ENCODE measurements around the gene RUNX1. TPM values are rescaled to one million over a fixed set of nuclear protein-coding genes. Genes with fewer than 3 reads are reported as not detected.

Gene RUNX1
- total and polyA plus RNA-seq, 2 donors (not counting 3 experiments of a cell fraction or from before 2014, with no cell fraction given): 4.6 to 17.9 TPM

DNA sequence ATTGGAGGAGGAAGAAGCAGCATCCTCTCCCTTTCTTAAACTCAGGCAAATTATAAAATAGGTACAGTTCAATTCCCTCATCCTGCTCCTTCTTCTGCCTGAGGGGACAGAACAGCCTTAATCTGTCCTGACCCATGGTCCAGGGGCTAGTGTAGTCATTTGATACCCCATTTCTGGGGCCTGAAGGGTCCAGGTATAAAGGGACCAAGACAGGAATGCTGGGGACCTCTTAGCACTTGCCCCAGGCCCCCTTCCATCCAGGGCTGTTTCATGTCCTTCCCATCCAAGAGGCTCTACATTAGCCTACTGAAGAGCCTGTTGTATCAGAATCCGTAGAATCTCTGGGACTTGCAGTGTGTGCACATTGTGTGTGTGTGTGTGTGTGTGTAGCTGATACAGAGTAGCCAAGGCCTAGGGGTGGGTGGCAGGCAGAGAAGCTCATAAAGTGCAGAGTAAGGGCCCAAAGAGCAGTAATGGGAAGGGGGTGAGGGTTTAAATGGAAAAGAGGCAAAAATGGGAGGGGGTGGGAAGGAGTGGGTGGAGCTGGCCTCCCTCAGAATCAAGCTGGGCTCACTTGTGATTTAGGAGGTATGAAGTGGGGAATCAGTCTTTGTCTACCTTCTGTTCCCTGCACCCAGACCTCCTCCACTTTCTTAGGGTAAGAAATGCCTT, 32.4 kb downstream of the RUNX1 start:
- no peak overlapping the region for H3K9ac ChIP-seq (replicated peaks; ENCODE audit: extremely low read depth, insufficient read depth, low read length)
- BruUV-seq (replicated peaks): no TSS peak
- ChIA-PET CTCF (interaction anchor here (0.8 kb wide), 1 partner anchor 10 kb away, joined by 3 read pairs; no protein-coding TSS in a partner anchor), POLR2A (no interaction called here)
- no peaks in the 10 kb centered on the region for H3K9me1 ChIP-seq (replicated peaks; ENCODE audit: control insufficient read depth, extremely low read depth, insufficient read depth, low read length)
- no peak overlapping the region for H3K4me3 ChIP-seq (replicated peaks in 1 of 3; ENCODE audit: insufficient read depth in 1 of 3, low read depth in 1 of 3, low read length in 3 of 3)
- H3K4me2 ChIP-seq (ENCODE audit: insufficient read depth, low read length): no peak overlapping the region
- no peaks in the 10 kb centered on the region for H3K4me1 ChIP-seq (ENCODE audit: control insufficient read depth, extremely low read depth, insufficient read depth, low read length)
- FAIRE-seq (no peak), DNase-seq (ENCODE audit: low read depth, low spot score) (no peak)
- H3K9me3 ChIP-seq (replicated peaks; ENCODE audit: control insufficient read depth, insufficient read depth, low read length): no peaks in the 10 kb centered on the region
- H3K27me3 ChIP-seq (ENCODE audit: control insufficient read depth in 2 of 2, insufficient read depth in 2 of 2, low read length in 2 of 2): peaks cover 15 to 33% of the 10 kb centered on the region in 2 experiments
- no peak overlapping the region for H2AFZ ChIP-seq (ENCODE audit: low read depth, low read length)
- H3K79me2 ChIP-seq (ENCODE audit: control insufficient read depth, insufficient read depth, low read length): no peaks in the 10 kb centered on the region
- no peaks in the 10 kb centered on the region for H3K36me3 ChIP-seq (ENCODE audit: control insufficient read depth in 2 of 2, extremely low read depth in 1 of 2, insufficient read depth in 2 of 2, low read length in 2 of 2)
- TF ChIP-seq JUN (IDR thresholded peaks at IDR 0.05; ENCODE audit: borderline replicate concordance, insufficient read depth, insufficient read length, low read depth): no peak
- TF ChIP-seq MYC (IDR thresholded peaks at IDR 0.05; ENCODE audit: low read depth, low read length): no peak
- TF ChIP-seq FOS (IDR thresholded peaks at IDR 0.05; ENCODE audit: borderline replicate concordance, insufficient read depth, low read length): no peak
- dilution Hi-C loops (cut with MboI; ENCODE audit: extremely low pct_ligation_motif_present, low sequenced_read_pairs): no loop called here
- intact Hi-C loops (cut with micrococcal nuclease): no loop called here
- H3K27ac ChIP-seq (ENCODE audit: insufficient read depth, low read depth, low read length): no peak overlapping the region
- no peaks in the 10 kb centered on the region for H4K20me1 ChIP-seq (replicated peaks; ENCODE audit: control insufficient read depth, extremely low read depth, insufficient read depth, low read length)

DNA sequence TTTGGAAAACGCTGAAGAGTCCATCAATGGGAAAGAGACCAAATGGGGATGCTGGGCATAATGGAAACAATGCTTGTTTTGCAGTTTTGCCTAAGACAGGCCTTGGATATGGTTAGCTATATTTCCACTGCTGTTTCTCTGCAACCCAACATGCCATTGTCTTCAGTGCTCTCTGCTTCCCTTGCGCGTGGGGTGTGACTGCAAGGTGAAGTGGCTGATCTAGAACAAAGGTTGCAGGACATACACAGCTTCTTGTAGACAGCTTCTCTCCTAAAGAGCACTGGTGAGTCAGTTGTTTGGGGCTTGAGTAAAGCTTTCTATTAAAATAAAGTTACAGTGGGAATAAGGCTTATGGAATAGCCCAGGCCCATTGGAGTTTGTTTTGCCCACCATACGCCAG, 33.0 kb downstream of the RUNX1 start:
- Histone ChIP-seq H3K79me2 (ENCODE audit: control insufficient read depth, insufficient read depth, low read length) (no peaks in the 10 kb centered on the region), H3K36me3 (ENCODE audit: control insufficient read depth in 2 of 2, extremely low read depth in 1 of 2, insufficient read depth in 2 of 2, low read length in 2 of 2) (no peaks in the 10 kb centered on the region), H3K4me2 (ENCODE audit: insufficient read depth, low read length) (no peak overlapping the region), H3K9me1 (replicated peaks; ENCODE audit: control insufficient read depth, extremely low read depth, insufficient read depth, low read length) (no peaks in the 10 kb centered on the region), H4K20me1 (replicated peaks; ENCODE audit: control insufficient read depth, extremely low read depth, insufficient read depth, low read length) (no peaks in the 10 kb centered on the region), H2AFZ (ENCODE audit: low read depth, low read length) (no peak overlapping the region), H3K9ac (replicated peaks; ENCODE audit: extremely low read depth, insufficient read depth, low read length) (no peak overlapping the region), H3K4me3 (replicated peaks in 1 of 3; ENCODE audit: insufficient read depth in 1 of 3, low read depth in 1 of 3, low read length in 3 of 3) (no peak overlapping the region), H3K27me3 (ENCODE audit: control insufficient read depth in 2 of 2, insufficient read depth in 2 of 2, low read length in 2 of 2) (peaks cover 20 to 38% of the 10 kb centered on the region in 2 experiments), H3K4me1 (ENCODE audit: control insufficient read depth, extremely low read depth, insufficient read depth, low read length) (no peaks in the 10 kb centered on the region), H3K27ac (ENCODE audit: insufficient read depth, low read depth, low read length) (no peak overlapping the region), H3K9me3 (replicated peaks; ENCODE audit: control insufficient read depth, insufficient read depth, low read length) (no peaks in the 10 kb centered on the region)
- POLR2A ChIA-PET: no interaction called here
- no peak for FAIRE-seq
- dilution Hi-C loops (cut with MboI; ENCODE audit: extremely low pct_ligation_motif_present, low sequenced_read_pairs) (no loop called here), intact Hi-C loops (cut with micrococcal nuclease) (no loop called here)
- TF ChIP-seq POLR2AphosphoS5 (IDR thresholded peaks at IDR 0.05; ENCODE audit: insufficient read depth, low read depth, low read length) (no peak), GATA2 (IDR thresholded peaks at IDR 0.05; ENCODE audit: insufficient read depth, insufficient read length, low read depth, low read length) (no peak), FOS (IDR thresholded peaks at IDR 0.05; ENCODE audit: borderline replicate concordance, insufficient read depth, low read length) (no peak), MYC (IDR thresholded peaks at IDR 0.05; ENCODE audit: low read depth, low read length) (no peak), POLR2A (IDR thresholded peaks at IDR 0.05; ENCODE audit: low read depth, low read length) (no peak), JUN (IDR thresholded peaks at IDR 0.05; ENCODE audit: borderline replicate concordance, insufficient read depth, insufficient read length, low read depth) (no peak), EZH2 (IDR thresholded peaks at IDR 0.05; ENCODE audit: borderline replicate concordance, low read depth, low read length, severe bottlenecking) (no peak)
- TF ChIP-seq, protein P1, sequence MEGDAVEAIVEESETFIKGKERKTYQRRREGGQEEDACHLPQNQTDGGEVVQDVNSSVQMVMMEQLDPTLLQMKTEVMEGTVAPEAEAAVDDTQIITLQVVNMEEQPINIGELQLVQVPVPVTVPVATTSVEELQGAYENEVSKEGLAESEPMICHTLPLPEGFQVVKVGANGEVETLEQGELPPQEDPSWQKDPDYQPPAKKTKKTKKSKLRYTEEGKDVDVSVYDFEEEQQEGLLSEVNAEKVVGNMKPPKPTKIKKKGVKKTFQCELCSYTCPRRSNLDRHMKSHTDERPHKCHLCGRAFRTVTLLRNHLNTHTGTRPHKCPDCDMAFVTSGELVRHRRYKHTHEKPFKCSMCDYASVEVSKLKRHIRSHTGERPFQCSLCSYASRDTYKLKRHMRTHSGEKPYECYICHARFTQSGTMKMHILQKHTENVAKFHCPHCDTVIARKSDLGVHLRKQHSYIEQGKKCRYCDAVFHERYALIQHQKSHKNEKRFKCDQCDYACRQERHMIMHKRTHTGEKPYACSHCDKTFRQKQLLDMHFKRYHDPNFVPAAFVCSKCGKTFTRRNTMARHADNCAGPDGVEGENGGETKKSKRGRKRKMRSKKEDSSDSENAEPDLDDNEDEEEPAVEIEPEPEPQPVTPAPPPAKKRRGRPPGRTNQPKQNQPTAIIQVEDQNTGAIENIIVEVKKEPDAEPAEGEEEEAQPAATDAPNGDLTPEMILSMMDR (IDR thresholded peaks at IDR 0.05; ENCODE audit: extremely low read depth in 1 of 2, insufficient read depth in 1 of 2, low read depth in 1 of 2, low read length in 2 of 2): no peak
- TF ChIP-seq, protein P2, sequence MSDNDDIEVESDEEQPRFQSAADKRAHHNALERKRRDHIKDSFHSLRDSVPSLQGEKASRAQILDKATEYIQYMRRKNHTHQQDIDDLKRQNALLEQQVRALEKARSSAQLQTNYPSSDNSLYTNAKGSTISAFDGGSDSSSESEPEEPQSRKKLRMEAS (IDR thresholded peaks at IDR 0.05; ENCODE audit: insufficient read depth, insufficient read length): no peak
- no TSS peak for BruUV-seq (replicated peaks)
- CTCF ChIA-PET: interaction anchor here (0.8 kb wide), 1 partner anchor 10 kb away, joined by 3 read pairs; no protein-coding TSS in a partner anchor
- no peak for DNase-seq (ENCODE audit: low read depth, low spot score)

Measured in endothelial cell of umbilical vein (primary cell).